ENCODE results near the gene BRINP3. TPM values are rescaled to one million over a fixed set of nuclear protein-coding genes. Genes with fewer than 3 reads are reported as not detected.

The BRINP3 gene
- total RNA-seq, 2 donors from 2014 or later: not detected

DNA sequence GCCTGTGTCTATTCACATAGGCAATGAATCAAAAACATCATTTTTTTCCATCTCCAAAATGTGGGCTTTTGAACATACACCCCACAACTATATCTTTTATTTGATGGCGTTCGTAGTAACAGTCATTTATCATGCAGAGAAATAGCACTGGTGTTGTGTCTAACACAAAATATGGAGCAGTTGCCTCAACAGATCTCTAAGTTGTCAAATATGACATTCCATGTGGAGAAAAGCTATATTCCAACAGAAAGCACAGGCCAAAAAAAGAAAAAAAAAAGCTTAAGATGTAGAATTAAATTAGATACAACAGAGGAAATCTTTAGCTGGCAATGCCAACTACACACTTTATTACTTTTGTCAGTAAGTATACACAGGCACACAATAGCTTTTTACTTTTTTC, 411.7 kb downstream of the BRINP3 start:
- Histone ChIP-seq H3K36me3 (ENCODE audit: control insufficient read depth, insufficient read depth, low read length) (no peaks in the 10 kb centered on the region), H3K4me3 (ENCODE audit: low read length) (no peak overlapping the region), H3K9ac (ENCODE audit: extremely low read depth, low read length, poor library complexity, severe bottlenecking) (no peak overlapping the region), H3K9me3 (ENCODE audit: control insufficient read depth, low read length) (no peaks in the 10 kb centered on the region), H3K27ac (ENCODE audit: low read depth, low read length) (no peak overlapping the region), H3K4me1 (ENCODE audit: control insufficient read depth, insufficient read depth, low read length) (no peaks in the 10 kb centered on the region), H3K27me3 (ENCODE audit: control insufficient read depth, insufficient read depth, low read length, poor library complexity, severe bottlenecking) (no peaks in the 10 kb centered on the region)
- no peaks in the 10 kb centered on the region for H3K4me1 Mint-ChIP-seq
- TF ChIP-seq CTCF (conservative IDR thresholded peaks at IDR 0.05): no peak
- no peaks in the 10 kb centered on the region for H3K27me3 Mint-ChIP-seq (ENCODE audit: insufficient read depth)
- H3K36me3 Mint-ChIP-seq (ENCODE audit: low read depth): no peaks in the 10 kb centered on the region
- no peaks in the 10 kb centered on the region for H3K9me3 Mint-ChIP-seq
- no peak for DNase-seq
- H3K4me3 Mint-ChIP-seq: no peak overlapping the region
- H3K27ac Mint-ChIP-seq: no peak overlapping the region
- WGBS, 2 experiments (ENCODE audit: insufficient coverage in 1 of 2, insufficient read length in 1 of 2): 96 to 100% methylated on average over 2 of the region's 2 CpGs

GRCh38 chr1:190049314-190049713, 428.4 kb downstream of the BRINP3 start:
- H3K27ac Mint-ChIP-seq: no peak overlapping the region
- Histone ChIP-seq H3K4me1 (ENCODE audit: control insufficient read depth, insufficient read depth, low read length) (no peaks in the 10 kb centered on the region), H3K27ac (ENCODE audit: low read depth, low read length) (no peak overlapping the region), H3K36me3 (ENCODE audit: control insufficient read depth, insufficient read depth, low read length) (no peaks in the 10 kb centered on the region), H3K9me3 (ENCODE audit: control insufficient read depth, low read length) (no peaks in the 10 kb centered on the region), H3K4me3 (ENCODE audit: low read length) (no peak overlapping the region), H3K27me3 (ENCODE audit: control insufficient read depth, insufficient read depth, low read length, poor library complexity, severe bottlenecking) (no peaks in the 10 kb centered on the region), H3K9ac (ENCODE audit: extremely low read depth, low read length, poor library complexity, severe bottlenecking) (no peak overlapping the region)
- 95% methylated on average over 1 of the region's 1 CpG; no CpG with 5 or more reads in 1 of the 2 experiments for WGBS, 2 experiments (ENCODE audit: insufficient coverage in 1 of 2, insufficient read length in 1 of 2)
- no peak for DNase-seq
- TF ChIP-seq CTCF (conservative IDR thresholded peaks at IDR 0.05): no peak
- no peaks in the 10 kb centered on the region for H3K36me3 Mint-ChIP-seq (ENCODE audit: low read depth)
- H3K9me3 Mint-ChIP-seq: no peaks in the 10 kb centered on the region
- peaks cover 6% of the 10 kb centered on the region for H3K4me1 Mint-ChIP-seq
- no peaks in the 10 kb centered on the region for H3K27me3 Mint-ChIP-seq (ENCODE audit: insufficient read depth)
- no peak overlapping the region for H3K4me3 Mint-ChIP-seq
